ACC112 (cell line): ENCODE data around the gene EGFLAM.

ENCODE experiments used
- H2AFZ ChIP-seq: fragments of 200-600 bp; sonication (generic); one replicate; pipeline ENCODE4 v1.6.0; 2017; ENCODE audit warnings: antibody characterized with exemption, low read length; ENCODE audit not compliant: unreplicated experiment
- H3K27ac ChIP-seq: fragments of 200-600 bp; sonication (generic); 2 replicates; pipeline ENCODE4 v1.5.1; 2014; ENCODE audit warnings: low read depth, mild to moderate bottlenecking, antibody characterized with exemption, low read length, moderate library complexity
- H3K27me3 ChIP-seq: fragments of 200-600 bp; sonication (generic); 2 replicates; pipeline ENCODE4 v1.6.1; 2014; ENCODE audit warnings: mild to moderate bottlenecking, antibody characterized with exemption, low read length, moderate library complexity, mixed read lengths; ENCODE audit not compliant: insufficient read depth
- H3K36me3 ChIP-seq: fragments of 200-600 bp; sonication (generic); 2 replicates; pipeline ENCODE4 v1.6.1; 2016; ENCODE audit warnings: mild to moderate bottlenecking, antibody characterized with exemption, low read length, moderate library complexity, mixed read lengths; ENCODE audit not compliant: insufficient read depth
- H3K4me1 ChIP-seq: fragments of 200-600 bp; sonication (generic); one replicate; pipeline ENCODE4 v1.6.1; 2016; ENCODE audit warnings: low read length, mixed read lengths; ENCODE audit not compliant: insufficient read depth, unreplicated experiment, control insufficient read depth
- H3K4me3 ChIP-seq: fragments of 200-600 bp; sonication (generic); 2 replicates; pipeline ENCODE4 v1.5.1; 2014; ENCODE audit warnings: mild to moderate bottlenecking, low read depth, low read length
- H3K79me2 ChIP-seq: fragments of 200-600 bp; sonication (generic); one replicate; pipeline ENCODE4 v1.6.0; 2016; ENCODE audit warnings: low read length; ENCODE audit not compliant: control insufficient read depth, unreplicated experiment, insufficient read depth

Gene EGFLAM

DNA sequence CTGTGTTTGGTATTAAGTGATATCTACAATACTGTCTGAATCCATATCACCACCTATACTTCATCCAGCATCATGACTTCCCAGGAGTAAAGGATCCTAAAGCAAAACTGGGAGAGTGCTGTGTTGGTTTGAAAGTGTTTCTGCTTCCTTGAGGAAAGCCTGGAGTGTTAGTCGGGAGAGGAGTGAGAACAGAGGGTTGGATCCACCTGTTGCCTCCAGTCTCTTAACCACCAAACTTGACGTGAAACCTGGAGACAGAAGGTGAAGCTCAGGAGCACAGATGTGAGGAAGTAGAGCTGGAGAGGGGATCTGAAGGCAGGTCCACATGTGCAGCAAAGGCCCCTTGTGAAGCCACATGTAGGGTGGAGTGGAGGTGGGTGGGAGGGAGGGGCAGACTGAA is 88.2 kb downstream of the EGFLAM start:
- no peak overlapping the region for H3K4me3 ChIP-seq
- H2AFZ ChIP-seq: no peak overlapping the region
- peaks cover 66% of the 10 kb centered on the region for H3K27me3 ChIP-seq
- H3K79me2 ChIP-seq: no peaks in the 10 kb centered on the region
- no peaks in the 10 kb centered on the region for H3K36me3 ChIP-seq
- no peak overlapping the region for H3K27ac ChIP-seq
- no peaks in the 10 kb centered on the region for H3K4me1 ChIP-seq

- Histone ChIP-seq H3K79me2 (no peaks in the 10 kb centered on the region), H3K27me3 (peaks cover 65% of the 10 kb centered on the region), H2AFZ (no peak overlapping the region), H3K27ac (no peak overlapping the region), H3K4me1 (no peaks in the 10 kb centered on the region), H3K4me3 (no peak overlapping the region), H3K36me3 (no peaks in the 10 kb centered on the region)
Measured at GRCh38 chr5:38347040-38347763, 88.8 kb downstream of the EGFLAM start.

- no peaks in the 10 kb centered on the region for H3K79me2 ChIP-seq
- no peaks in the 10 kb centered on the region for H3K36me3 ChIP-seq
- no peak overlapping the region for H3K4me3 ChIP-seq
- H3K27me3 ChIP-seq: peaks cover 59% of the 10 kb centered on the region
- no peak overlapping the region for H2AFZ ChIP-seq
- H3K4me1 ChIP-seq: no peaks in the 10 kb centered on the region
- no peak overlapping the region for H3K27ac ChIP-seq
Measured at GRCh38 chr5:38347896-38348295, 89.5 kb downstream of the EGFLAM start.

GRCh38 chr5:38360323-38361061 is 102.1 kb downstream of the EGFLAM start:
- Histone ChIP-seq H3K27me3 (peaks cover 58% of the 10 kb centered on the region), H3K27ac (no peak overlapping the region), H3K4me1 (no peaks in the 10 kb centered on the region), H3K36me3 (no peaks in the 10 kb centered on the region), H2AFZ (no peak overlapping the region), H3K79me2 (no peaks in the 10 kb centered on the region), H3K4me3 (no peak overlapping the region)

DNA sequence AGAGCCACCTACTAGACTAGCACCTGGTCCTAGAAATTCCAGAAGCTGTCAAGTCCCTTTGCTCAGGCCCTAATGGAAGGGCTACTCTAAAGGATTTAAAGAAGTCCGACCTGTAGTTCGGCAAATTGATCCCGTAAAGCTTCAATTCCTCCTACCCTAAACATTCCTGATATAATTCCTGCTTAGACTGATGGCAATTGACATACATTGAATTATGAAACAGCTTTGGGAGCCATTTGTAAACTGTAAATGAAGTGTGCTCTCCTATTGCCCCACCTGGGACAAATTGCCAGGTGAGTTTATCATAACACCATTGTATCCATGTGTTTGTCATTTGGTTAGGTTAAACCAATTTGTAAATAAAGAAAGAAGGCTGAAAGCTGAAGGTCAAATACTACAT is 104.4 kb downstream of the EGFLAM start:
- Histone ChIP-seq H3K27me3 (peaks cover 70% of the 10 kb centered on the region), H3K79me2 (no peaks in the 10 kb centered on the region), H3K27ac (no peak overlapping the region), H2AFZ (no peak overlapping the region), H3K4me1 (no peaks in the 10 kb centered on the region), H3K36me3 (no peaks in the 10 kb centered on the region), H3K4me3 (no peak overlapping the region)

- H3K27me3 ChIP-seq: peaks cover 77% of the 10 kb centered on the region
- no peaks in the 10 kb centered on the region for H3K4me1 ChIP-seq
- no peak overlapping the region for H2AFZ ChIP-seq
- H3K27ac ChIP-seq: no peak overlapping the region
- no peaks in the 10 kb centered on the region for H3K36me3 ChIP-seq
- no peaks in the 10 kb centered on the region for H3K79me2 ChIP-seq
- no peak overlapping the region for H3K4me3 ChIP-seq
Measured at GRCh38 chr5:38364825-38365224, 106.5 kb downstream of the EGFLAM start.

DNA sequence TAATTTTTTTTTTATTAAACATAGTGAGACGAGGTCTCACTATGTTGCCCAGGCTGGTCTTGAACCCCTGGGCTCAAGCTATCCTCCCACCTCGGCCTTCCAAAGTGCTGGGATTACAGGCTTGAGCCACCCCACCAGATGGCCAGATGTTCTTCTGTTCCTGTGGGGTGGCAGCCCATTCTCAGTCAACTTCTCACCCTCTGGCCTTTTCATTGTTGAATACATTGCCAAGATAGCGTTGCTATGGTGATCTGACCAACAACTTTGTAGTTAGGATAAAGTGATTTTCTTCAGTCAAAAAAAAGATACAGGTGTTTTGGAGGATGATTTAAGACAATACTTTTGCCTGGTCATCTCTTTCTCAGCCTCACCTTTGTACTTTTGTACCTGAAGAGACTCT is 109.1 kb downstream of the EGFLAM start:
- Histone ChIP-seq H3K4me3 (no peak overlapping the region), H2AFZ (no peak overlapping the region), H3K4me1 (no peaks in the 10 kb centered on the region), H3K27ac (no peak overlapping the region), H3K36me3 (no peaks in the 10 kb centered on the region), H3K27me3 (peaks cover 89% of the 10 kb centered on the region), H3K79me2 (no peaks in the 10 kb centered on the region)

DNA sequence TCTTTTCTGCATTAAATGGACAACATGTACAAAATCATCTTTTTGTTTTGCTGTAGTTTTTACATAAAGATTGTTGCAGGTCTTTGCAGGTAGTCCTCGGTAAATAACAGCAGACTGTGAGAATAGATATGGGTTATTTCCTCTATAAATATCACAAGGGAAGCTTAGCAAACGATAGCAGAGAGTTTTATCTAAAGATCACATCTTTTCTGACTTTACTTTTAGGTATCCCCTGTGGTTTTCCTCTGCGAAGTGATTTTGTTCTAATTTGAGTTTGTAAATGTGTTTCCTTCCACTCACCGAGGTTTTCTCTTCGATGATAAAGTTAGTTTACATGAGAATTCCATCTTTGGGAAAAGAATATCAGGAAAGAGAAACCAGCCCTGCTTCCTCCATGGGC is 109.6 kb downstream of the EGFLAM start:
- H3K27ac ChIP-seq: no peak overlapping the region
- no peaks in the 10 kb centered on the region for H3K4me1 ChIP-seq
- H3K27me3 ChIP-seq: peaks cover 88% of the 10 kb centered on the region
- no peaks in the 10 kb centered on the region for H3K36me3 ChIP-seq
- no peak overlapping the region for H3K4me3 ChIP-seq
- H3K79me2 ChIP-seq: no peaks in the 10 kb centered on the region
- no peak overlapping the region for H2AFZ ChIP-seq

DNA sequence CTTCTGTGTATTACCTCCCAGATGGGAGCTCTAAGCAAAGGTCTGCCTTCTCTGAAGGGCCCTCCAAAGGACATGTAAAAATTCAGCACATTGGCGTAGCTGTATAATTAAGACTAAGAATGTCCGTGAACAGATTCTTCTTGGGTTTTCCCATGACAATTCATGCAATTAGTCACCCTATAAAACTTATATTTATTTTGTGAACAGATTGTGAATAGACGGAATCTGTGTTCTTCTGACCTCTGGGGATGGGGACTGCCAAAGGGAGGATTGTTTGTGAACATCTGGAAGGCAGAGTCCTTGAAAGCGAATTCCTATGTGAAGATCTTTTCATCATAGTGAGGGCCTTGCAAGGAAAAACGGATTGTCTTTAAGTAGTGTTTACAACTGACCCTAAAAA is 111.3 kb downstream of the EGFLAM start:
- no peak overlapping the region for H3K27ac ChIP-seq
- peaks cover 89% of the 10 kb centered on the region for H3K27me3 ChIP-seq
- no peaks in the 10 kb centered on the region for H3K79me2 ChIP-seq
- no peaks in the 10 kb centered on the region for H3K4me1 ChIP-seq
- no peaks in the 10 kb centered on the region for H3K36me3 ChIP-seq
- H3K4me3 ChIP-seq: no peak overlapping the region
- no peak overlapping the region for H2AFZ ChIP-seq

DNA sequence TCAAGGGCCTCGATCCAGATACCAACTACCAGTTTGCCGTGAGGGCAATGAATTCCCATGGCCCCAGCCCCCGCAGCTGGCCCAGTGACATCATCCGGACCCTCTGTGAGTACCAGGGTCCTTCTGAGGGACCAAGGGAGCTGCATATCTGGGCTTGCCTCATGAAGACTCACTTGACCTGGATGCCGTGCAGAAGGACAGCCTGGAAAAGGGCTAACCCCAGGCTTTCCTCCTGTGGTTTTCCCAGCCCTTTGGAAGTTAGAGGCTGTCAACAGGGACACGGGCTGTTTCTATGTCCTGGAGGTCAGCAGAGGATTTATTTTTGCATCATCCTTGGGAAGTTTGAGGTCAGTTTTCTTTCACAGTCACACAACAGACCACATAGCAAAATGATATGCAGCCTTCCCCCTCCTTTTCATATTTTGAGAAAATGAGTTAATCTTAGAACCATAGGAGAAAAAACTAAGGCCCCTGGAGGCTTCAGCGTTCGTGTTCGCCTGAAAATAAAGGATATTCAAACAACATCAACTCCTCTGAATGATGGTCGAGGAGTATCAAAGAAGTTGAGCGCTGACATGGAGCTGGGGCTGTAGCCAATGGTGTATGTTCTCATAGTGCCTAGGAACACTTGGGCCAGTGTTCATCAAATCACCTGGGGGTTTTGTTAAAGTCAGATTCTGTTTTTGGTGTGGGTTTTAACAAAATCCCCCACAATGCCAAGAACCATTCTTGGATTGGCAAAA is 112.2 kb downstream of the EGFLAM start:
- H3K79me2 ChIP-seq: no peaks in the 10 kb centered on the region
- H3K4me1 ChIP-seq: no peaks in the 10 kb centered on the region
- no peak overlapping the region for H3K4me3 ChIP-seq
- no peaks in the 10 kb centered on the region for H3K36me3 ChIP-seq
- H3K27me3 ChIP-seq: peaks cover 88% of the 10 kb centered on the region
- H2AFZ ChIP-seq: no peak overlapping the region
- H3K27ac ChIP-seq: no peak overlapping the region
